PC-3 (cell line): ENCODE measurements around the gene LGI4.

Experiments
- EZH2 ChIP-seq: fragments of 300-600 bp; sonication (generic); IDR thresholded peaks from one replicate; pipeline ENCODE4 v1.6.1; 2017; ENCODE audit warnings: antibody characterized with exemption, mild to moderate bottlenecking, low read length; ENCODE audit not compliant: unreplicated experiment
- TF ChIP-seq, protein P1 (sequence below): fragments of 300-600 bp; sonication (generic); conservative IDR thresholded peaks from 2 replicates; pipeline ENCODE4 v1.5.1; 2017; ENCODE audit warnings: antibody characterized with exemption, low read depth, mild to moderate bottlenecking, low read length

GRCh38 chr19:35162471-35163326 is 27.8 kb upstream of the LGI4 start:
- TF ChIP-seq, protein P1, sequence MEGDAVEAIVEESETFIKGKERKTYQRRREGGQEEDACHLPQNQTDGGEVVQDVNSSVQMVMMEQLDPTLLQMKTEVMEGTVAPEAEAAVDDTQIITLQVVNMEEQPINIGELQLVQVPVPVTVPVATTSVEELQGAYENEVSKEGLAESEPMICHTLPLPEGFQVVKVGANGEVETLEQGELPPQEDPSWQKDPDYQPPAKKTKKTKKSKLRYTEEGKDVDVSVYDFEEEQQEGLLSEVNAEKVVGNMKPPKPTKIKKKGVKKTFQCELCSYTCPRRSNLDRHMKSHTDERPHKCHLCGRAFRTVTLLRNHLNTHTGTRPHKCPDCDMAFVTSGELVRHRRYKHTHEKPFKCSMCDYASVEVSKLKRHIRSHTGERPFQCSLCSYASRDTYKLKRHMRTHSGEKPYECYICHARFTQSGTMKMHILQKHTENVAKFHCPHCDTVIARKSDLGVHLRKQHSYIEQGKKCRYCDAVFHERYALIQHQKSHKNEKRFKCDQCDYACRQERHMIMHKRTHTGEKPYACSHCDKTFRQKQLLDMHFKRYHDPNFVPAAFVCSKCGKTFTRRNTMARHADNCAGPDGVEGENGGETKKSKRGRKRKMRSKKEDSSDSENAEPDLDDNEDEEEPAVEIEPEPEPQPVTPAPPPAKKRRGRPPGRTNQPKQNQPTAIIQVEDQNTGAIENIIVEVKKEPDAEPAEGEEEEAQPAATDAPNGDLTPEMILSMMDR, result no peak
- no peak for TF ChIP-seq EZH2
